Measurements from ENCODE around the gene SBNO2. TPM values are rescaled to one million over a fixed set of nuclear protein-coding genes. Genes with fewer than 3 reads are reported as not detected.
A peak's percentile ranks its signal among the peaks of the same experiment; 100 is the strongest.

Gene SBNO2
- 10 to 100 TPM; 11.0 to 25.0 TPM for total RNA-seq
- 10 to 100 TPM in 1 of 2 donors, 1 to 10 TPM in 1; 2.2 to 19.1 TPM for polyA plus RNA-seq

- Histone ChIP-seq H3K27ac (ENCODE audit: low read depth in 1 of 2, low read length in 2 of 2) (peak within 1 kb of the TSS; percentile 89 to 91), H3K27me3 (ENCODE audit: control insufficient read depth in 4 of 4, insufficient read depth in 4 of 4, low read length in 3 of 4) (no peaks in the 10 kb centered on the region), H3K4me1 (ENCODE audit: control insufficient read depth in 4 of 4, insufficient read depth in 4 of 4, low read length in 3 of 4) (peaks cover 18 to 39% (median 30%) of the 10 kb centered on the region in 4 donors), H3K9ac (ENCODE audit: low read depth in 1 of 2, low read length in 2 of 2) (peak within 1 kb of the TSS; percentile 52 to 63), H3K4me3 (ENCODE audit: low read depth in 1 of 3, low read length in 3 of 3) (peak within 1 kb of the TSS; percentile 79 to 92 (median 83)), H3K9me3 (ENCODE audit: control insufficient read depth in 4 of 4, low read length in 3 of 4) (no peaks in the 10 kb centered on the region), H3K36me3 (ENCODE audit: control insufficient read depth in 4 of 4, insufficient read depth in 3 of 4, low read depth in 1 of 4, low read length in 3 of 4) (no peaks in the 10 kb centered on the region)
- 14% methylated on average over 84 of the region's 84 CpGs for WGBS
- no peak for TF ChIP-seq NR2F2 (IDR thresholded peaks at IDR 0.05)
- TF ChIP-seq GABPA (IDR thresholded peaks at IDR 0.05 in 1 of 2, conservative IDR thresholded peaks at IDR 0.05 in 1 of 2), result peak in 1 of 2 donors; percentile 88
- TF ChIP-seq, protein P1, sequence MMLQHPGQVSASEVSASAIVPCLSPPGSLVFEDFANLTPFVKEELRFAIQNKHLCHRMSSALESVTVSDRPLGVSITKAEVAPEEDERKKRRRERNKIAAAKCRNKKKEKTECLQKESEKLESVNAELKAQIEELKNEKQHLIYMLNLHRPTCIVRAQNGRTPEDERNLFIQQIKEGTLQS (IDR thresholded peaks at IDR 0.05), result no peak
- TF ChIP-seq SP1 (IDR thresholded peaks at IDR 0.05), result peak; percentile 53
- peak; percentile 97 for TF ChIP-seq YY1 (IDR thresholded peaks at IDR 0.05)
- TF ChIP-seq, protein P2, sequence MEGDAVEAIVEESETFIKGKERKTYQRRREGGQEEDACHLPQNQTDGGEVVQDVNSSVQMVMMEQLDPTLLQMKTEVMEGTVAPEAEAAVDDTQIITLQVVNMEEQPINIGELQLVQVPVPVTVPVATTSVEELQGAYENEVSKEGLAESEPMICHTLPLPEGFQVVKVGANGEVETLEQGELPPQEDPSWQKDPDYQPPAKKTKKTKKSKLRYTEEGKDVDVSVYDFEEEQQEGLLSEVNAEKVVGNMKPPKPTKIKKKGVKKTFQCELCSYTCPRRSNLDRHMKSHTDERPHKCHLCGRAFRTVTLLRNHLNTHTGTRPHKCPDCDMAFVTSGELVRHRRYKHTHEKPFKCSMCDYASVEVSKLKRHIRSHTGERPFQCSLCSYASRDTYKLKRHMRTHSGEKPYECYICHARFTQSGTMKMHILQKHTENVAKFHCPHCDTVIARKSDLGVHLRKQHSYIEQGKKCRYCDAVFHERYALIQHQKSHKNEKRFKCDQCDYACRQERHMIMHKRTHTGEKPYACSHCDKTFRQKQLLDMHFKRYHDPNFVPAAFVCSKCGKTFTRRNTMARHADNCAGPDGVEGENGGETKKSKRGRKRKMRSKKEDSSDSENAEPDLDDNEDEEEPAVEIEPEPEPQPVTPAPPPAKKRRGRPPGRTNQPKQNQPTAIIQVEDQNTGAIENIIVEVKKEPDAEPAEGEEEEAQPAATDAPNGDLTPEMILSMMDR (IDR thresholded peaks at IDR 0.05; ENCODE audit: low read depth, low read length, missing input control), result no peak
- TF ChIP-seq HNF4G (IDR thresholded peaks at IDR 0.05), result no peak
- TF ChIP-seq FOXA1 (IDR thresholded peaks at IDR 0.05), result no peak
- no peak for TF ChIP-seq HNF4A (conservative IDR thresholded peaks at IDR 0.05)
- no peak for TF ChIP-seq REST (IDR thresholded peaks at IDR 0.05)
- TF ChIP-seq RXRA (IDR thresholded peaks at IDR 0.05), result no peak
- peak in 1 of 2 donors; percentile 23 for TF ChIP-seq EGR1 (IDR thresholded peaks at IDR 0.05; ENCODE audit: low read depth in 2 of 2)
- no peak for TF ChIP-seq JUND (IDR thresholded peaks at IDR 0.05)
- TF ChIP-seq, protein P3, sequence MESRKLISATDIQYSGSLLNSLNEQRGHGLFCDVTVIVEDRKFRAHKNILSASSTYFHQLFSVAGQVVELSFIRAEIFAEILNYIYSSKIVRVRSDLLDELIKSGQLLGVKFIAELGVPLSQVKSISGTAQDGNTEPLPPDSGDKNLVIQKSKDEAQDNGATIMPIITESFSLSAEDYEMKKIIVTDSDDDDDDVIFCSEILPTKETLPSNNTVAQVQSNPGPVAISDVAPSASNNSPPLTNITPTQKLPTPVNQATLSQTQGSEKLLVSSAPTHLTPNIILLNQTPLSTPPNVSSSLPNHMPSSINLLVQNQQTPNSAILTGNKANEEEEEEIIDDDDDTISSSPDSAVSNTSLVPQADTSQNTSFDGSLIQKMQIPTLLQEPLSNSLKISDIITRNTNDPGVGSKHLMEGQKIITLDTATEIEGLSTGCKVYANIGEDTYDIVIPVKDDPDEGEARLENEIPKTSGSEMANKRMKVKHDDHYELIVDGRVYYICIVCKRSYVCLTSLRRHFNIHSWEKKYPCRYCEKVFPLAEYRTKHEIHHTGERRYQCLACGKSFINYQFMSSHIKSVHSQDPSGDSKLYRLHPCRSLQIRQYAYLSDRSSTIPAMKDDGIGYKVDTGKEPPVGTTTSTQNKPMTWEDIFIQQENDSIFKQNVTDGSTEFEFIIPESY (IDR thresholded peaks at IDR 0.05), result no peak
- TF ChIP-seq TAF1 (conservative IDR thresholded peaks at IDR 0.05), result no peak
- peak in 1 of 2 donors; percentile 12 for TF ChIP-seq RAD21 (IDR thresholded peaks at IDR 0.05)
- TF ChIP-seq FOXA2 (IDR thresholded peaks at IDR 0.05), result no peak
- TF ChIP-seq MAX (IDR thresholded peaks at IDR 0.05), result peak; percentile 5
- peak; percentile 98 for DNase-seq (ENCODE audit: low spot score)
These were observed at the start of gene SBNO2 for GRCh38 chr19:1173845-1174809. Gene SBNO2, minus strand, starts transcription at chr19:1174268. Its CDS starts 19,992 bp downstream, at chr19:1154276.

Measured in liver (tissue), 9 donors.